NCI-H748 (cell line): ENCODE data around the gene C10orf62.
A peak's percentile ranks its signal among the peaks of the same experiment; 100 is the strongest.
"Not testable (repeated sequence)": the region's sequence is repeated elsewhere in the genome, so short reads cannot be mapped to it uniquely, and the experiment has no call there.

Source experiments
- DNase-seq: peaks from one replicate; lab custom pipeline; 2025; ENCODE audit not compliant: unreplicated experiment; lab: John Stamatoyannopoulos, UW

Gene C10orf62

GRCh38 chr10:97589479-97589878 is at the start of gene C10orf62:
Gene C10orf62, plus strand, starts transcription at chr10:97589721. Its CDS starts 177 bp downstream, at chr10:97589898.
- DNase-seq, result no peak

- DNase-seq, result no peak
Observed at GRCh38 chr10:97540669-97541500, 48.6 kb upstream of the C10orf62 start.

- no peak for DNase-seq
Observed at GRCh38 chr10:97542169-97543024, 47.1 kb upstream of the C10orf62 start.

DNA sequence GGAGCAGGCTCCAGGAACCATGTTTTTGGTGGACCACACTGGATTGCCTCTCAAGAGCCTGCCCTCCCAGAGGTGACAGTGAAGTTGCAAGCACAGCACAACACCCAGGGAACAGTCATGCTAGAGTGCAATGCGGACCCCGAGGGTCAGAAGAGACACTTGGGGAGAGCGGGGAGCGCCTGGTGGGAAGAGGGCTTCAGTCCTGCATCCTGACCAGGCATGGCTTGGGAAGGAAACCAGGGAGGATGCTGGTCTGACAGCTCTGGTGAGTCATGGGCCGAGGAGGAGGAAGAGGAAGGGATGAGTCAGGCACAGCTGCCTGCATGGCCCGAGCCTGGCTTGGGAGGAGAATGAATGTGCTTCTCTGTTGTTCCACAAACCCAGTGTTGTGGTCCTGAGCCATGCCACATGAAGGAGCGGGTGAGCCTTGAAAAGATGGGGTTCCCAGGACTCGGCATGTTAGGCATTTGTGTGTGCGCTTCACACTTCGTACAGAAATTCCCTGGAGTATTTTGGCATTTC is 46.4 kb upstream of the C10orf62 start:
- no peak for DNase-seq

DNA sequence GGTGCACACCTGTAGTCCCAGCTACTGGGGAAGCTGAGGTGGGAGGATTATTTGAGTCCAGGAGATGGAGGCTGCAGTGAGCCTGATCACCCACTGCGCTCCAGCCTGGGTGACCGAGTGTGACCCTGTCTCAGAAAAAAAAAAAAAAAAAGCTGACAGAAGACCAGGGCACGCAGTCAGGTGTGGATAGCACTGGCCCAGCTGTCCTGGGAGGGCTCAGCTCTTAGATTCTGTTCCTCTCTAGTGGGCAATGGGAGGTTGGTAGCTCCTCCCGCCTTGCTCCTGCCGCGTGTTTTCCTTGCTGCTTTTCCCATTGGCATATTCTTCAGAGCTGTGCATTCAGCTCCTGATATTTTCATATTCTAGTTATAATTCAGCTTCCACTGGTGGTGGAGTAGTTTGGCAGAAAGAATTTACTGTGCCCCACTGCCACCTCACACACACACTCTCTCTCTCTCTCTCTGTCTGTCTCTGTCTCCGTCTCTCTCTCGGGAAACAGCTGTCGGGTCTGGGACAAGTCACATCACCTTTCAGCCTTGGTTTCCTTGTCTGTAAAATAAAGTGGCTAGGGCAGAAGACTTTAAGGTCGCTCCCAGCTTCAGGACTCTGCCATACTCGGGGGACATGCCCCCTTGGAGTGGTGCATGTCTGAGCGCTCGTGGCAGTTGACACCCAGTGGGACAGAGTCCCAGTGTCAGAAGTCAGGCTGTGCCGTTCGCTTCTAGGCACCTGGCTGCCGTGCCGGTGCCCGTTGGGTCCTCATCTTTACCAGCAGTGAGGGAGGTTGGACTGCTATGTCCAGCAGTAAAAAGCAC is 42.9 kb upstream of the C10orf62 start:
- DNase-seq, result no peak

GRCh38 chr10:97547271-97547600 is 42.3 kb upstream of the C10orf62 start:
- DNase-seq, result no peak

DNA sequence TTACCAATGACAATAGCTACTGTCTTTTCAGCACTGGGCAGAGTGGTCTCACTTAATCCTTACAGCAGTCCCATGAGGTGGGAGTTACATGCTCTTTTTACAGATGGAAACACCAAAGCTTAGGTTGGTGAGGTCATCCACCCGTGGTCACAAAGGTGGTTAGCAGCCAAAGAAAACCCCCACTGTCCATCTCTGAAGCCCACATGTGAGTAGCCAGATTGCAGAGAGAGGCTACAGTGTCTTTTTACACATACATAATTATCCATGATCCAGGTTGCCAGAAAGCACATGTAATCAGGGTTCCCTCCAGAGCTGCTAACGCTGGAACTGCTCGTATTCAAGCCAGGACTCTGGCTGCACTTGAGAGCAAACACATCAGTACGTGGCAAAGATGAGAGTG is 41.6 kb upstream of the C10orf62 start:
- no peak for DNase-seq

GRCh38 chr10:97548828-97549455 is 40.6 kb upstream of the C10orf62 start:
- no peak for DNase-seq

DNA sequence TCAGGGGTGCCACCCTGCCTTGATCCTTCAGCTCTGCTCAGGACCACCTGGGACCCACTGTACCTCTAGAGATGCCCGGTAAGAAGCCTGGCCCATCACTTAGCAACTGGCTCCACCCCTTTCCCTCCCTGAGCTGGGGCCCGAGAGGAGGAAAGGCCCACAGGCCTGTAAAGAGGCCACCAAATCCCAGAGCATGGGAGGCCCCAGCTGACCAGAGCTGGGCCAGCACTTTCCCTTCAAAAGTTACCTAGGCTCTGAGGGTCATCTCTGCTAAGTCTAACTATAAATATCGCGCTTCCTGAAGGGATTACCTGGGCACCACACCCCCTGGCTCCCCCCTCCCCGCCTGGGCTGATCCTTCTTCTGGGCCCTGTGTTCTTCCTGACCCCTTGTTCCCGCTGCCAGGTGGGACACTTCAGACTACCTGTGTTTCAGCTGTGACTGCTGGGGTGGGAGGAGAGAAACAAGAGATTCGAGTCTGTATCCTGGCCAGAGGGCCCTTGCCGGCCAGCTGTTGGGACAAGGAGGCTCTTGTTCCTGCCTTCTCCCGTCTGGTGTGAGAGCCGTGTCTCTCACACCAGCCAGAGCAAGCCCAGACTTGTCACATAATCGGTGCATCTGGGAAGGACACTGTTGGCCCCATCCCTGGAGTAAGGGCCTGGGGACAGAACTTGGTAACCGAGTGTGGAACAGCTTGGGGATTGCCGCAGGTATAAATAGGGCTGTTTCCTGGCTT is 39.8 kb upstream of the C10orf62 start:
- no peak for DNase-seq

GRCh38 chr10:97550336-97551149 is 39.0 kb upstream of the C10orf62 start:
- no peak for DNase-seq

DNA sequence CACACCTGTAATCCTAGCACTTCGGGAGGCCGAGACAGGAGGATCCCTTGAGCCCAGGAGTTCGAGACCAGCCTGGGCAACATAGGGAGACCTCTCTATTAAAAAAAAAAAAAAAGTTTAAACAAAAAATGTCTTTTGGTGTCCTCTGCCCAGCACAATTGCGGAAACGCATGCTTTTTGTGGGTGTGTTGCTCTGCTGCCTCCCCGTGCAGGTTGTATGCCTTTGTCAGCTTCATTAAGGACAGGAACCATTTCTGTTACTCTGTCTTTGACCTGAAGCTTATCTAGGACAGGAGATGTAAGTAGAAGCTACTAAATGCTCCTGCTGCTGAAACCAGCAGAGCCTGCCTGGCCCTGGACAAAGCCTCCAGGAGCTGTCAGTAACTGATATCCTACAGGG is 38.2 kb upstream of the C10orf62 start:
- DNase-seq, result no peak

- DNase-seq, result peak; percentile 51
Observed at GRCh38 chr10:97553575-97554031, 35.9 kb upstream of the C10orf62 start.

DNA sequence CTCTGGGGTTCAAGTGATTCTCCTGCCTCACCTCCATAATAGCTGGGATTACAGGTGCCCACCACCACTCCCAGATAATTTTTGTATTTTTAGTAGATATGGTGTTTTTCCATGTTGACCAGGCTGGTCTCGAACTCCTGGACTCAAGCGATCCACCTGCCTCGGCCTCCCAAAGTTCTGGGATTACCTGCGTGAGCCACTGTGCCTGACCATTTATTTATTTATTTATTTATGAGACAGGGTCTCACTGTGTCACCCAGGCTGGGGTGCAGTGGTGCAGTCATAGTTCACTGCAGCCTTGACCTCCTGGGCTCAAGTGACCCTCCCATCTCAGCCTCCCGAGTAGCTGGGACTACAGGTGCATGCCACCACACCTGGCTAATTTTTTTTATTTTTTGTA is 35.2 kb upstream of the C10orf62 start:
- DNase-seq, result not testable (repeated sequence)

DNA sequence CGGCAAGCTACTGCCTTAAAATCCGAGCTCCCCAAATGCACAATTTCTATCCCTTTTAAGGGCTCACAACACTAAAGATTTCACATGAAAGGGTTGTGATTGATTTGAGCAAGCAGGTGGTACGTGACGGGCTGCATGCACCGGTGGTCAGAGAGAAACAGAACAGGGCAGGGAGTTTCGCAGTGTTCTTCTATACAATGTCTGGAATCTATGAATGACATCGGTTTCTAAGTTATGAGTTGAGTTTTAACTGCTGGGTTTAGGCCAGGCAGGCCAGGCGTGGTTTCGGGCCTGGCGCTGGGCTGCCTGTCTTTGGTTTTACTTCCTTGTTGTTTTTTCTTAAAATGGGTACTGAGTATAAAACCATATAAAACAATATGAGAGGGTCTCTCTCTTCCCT is 34.0 kb upstream of the C10orf62 start:
- DNase-seq, result not testable (repeated sequence)

- DNase-seq, result not testable (repeated sequence)
Observed at GRCh38 chr10:97560731-97561381, 28.7 kb upstream of the C10orf62 start.

- DNase-seq, result not testable (repeated sequence)
Observed at GRCh38 chr10:97561386-97562077, 28.0 kb upstream of the C10orf62 start.

GRCh38 chr10:97562329-97562728 is 27.2 kb upstream of the C10orf62 start:
- DNase-seq, result not testable (repeated sequence)

GRCh38 chr10:97563337-97563736 is 26.2 kb upstream of the C10orf62 start:
- DNase-seq, result no peak
